Hepatocyte (in vitro differentiated cells): ENCODE data around the gene RYR3.

Experiments used
- CTCF ChIP-seq: fragments of 200-600 bp; sonication (generic); IDR thresholded peaks from 2 replicates; pipeline ENCODE4 v1.5.1; 2016; ENCODE audit warnings: antibody characterized with exemption, mild to moderate bottlenecking; ENCODE audit not compliant: poor library complexity
- EZH2 ChIP-seq: fragments of 200-600 bp; sonication (generic); IDR thresholded peaks from 2 replicates; pipeline ENCODE4 v1.6.1; 2016; ENCODE audit warnings: antibody characterized with exemption, mild to moderate bottlenecking, borderline replicate concordance

- TF ChIP-seq CTCF (no peak), EZH2 (no peak)
Measured at GRCh38 chr15:33710748-33711147, 400.0 kb downstream of the RYR3 start.
